ENCODE data around the gene ZER1.
"Not testable (repeated sequence)": the region's sequence is repeated elsewhere in the genome, so short reads cannot be mapped to it uniquely, and the experiment has no call there.

The ZER1 gene

GRCh38 chr9:128706671-128707381, 64.9 kb downstream of the ZER1 start:
- TF ChIP-seq POLR2A (IDR thresholded peaks at IDR 0.05; ENCODE audit: low read depth, low read length) = no peak
- FAIRE-seq (no peak), DNase-seq (ENCODE audit: insufficient read length, low spot score) (no peak)

DNA sequence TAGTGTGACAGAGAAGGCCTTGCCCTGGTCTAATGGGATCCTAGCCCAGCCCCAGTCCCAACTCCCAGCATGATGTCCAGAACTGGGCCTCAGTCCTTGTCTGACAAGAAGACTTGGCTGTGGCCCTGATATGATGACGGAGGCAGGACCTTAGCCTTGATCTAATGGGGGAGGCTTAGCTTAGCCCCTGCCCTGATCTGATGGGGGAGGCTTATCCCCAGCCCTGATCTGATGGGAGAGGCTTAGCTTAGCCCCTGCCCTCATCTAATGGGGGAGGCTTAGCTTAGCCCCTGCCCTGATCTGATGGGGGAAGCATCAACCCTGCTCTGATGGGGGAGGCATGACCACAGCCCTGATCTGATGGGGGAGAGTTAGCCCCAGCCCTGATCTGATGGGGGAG, 65.7 kb downstream of the ZER1 start:
- DNase-seq (ENCODE audit: insufficient read length, low spot score) (no peak), FAIRE-seq (no peak)
- TF ChIP-seq POLR2A (IDR thresholded peaks at IDR 0.05; ENCODE audit: low read depth, low read length) = no peak

GRCh38 chr9:128705051-128705965, 66.4 kb downstream of the ZER1 start:
- no peak for DNase-seq (ENCODE audit: insufficient read length, low spot score)
- TF ChIP-seq POLR2A (IDR thresholded peaks at IDR 0.05; ENCODE audit: low read depth, low read length) = no peak
- FAIRE-seq = no peak

DNA sequence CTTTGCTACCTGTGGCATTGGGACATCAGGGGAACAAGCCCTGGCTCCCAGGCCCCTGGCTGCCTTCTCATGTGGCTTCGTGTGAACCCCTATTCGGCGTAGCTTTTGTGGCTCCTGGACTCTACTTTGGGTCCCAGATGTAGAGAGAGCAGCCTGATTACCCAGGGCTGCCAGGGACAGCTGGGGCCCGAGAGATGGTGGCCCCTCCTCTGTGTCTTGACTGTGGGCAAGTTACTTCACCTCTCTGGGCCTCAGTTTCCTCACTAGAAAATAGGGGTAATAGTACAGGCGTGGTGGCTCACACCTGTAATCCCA, 67.4 kb downstream of the ZER1 start:
- DNase-seq (ENCODE audit: insufficient read length, low spot score) = no peak
- no peak for TF ChIP-seq POLR2A (IDR thresholded peaks at IDR 0.05; ENCODE audit: low read depth, low read length)
- no peak for FAIRE-seq

DNA sequence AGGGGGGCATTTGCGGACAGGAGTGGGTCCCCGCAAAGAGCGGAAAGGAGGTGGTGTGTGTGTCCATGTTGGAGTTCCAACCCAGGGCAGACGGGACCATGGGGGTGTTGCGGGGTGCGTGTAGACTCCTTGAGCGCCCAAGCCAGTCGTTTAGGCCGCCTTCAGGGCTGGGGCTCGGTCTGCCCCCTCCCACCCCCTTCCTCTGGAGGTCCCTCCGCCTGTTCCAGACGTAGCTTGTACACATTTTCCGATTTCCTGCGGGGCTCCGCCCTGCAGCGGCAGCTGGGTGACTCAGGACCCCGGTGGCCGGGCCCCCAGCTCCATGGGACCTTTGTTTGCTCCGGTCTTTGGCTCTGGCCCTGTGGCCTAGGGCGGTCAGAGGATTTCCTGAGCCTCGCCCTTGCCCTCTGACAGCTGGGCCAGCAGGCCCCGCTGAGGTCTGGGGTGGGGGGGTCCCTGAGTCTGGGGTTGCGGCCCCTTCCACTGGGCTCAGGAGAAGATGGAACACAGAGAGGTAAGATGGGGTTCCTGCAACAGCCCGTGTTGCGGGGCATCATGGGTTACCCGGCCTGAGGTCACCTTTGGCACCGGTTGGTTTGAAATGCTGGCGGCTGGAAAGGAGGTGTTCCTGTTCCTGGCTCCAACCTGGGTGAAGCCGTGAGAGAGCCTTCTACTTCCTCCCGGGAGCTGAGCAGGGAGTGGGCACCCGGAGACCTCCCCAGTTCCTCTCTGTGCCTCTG, 67.9 kb downstream of the ZER1 start:
- TF ChIP-seq POLR2A (IDR thresholded peaks at IDR 0.05; ENCODE audit: low read depth, low read length) = no peak
- FAIRE-seq (no peak), DNase-seq (ENCODE audit: insufficient read length, low spot score) (no peak)

- FAIRE-seq (no peak), DNase-seq (ENCODE audit: insufficient read length, low spot score) (no peak)
- no peak for TF ChIP-seq POLR2A (IDR thresholded peaks at IDR 0.05; ENCODE audit: low read depth, low read length)
These were observed 68.6 kb downstream of the ZER1 start for GRCh38 chr9:128702949-128703615.

DNA sequence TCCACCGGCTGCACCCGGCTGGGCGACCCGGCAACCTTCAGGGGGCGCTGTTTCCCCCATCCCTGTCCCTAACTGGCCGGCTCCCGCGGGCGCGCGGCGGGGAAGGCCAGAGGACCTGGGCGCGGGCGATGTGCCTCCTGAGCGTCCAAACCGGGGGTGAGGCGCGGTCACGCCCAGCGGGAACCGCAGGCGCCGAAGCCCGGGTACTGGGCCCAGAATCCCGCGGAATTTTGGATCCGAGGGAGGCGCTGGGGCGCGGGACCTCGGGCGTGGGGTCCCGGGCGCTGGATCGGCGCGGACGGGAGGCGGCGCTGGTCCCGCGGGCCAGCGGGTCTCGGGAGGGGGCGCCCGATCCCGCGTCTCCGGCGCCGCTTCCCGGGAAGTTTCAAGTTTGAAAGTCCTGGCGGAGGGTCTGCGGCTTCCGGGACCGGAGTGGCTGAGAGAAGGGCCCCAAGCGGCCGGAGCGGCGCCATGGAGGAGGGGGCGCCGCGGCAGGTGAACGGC, 69.2 kb downstream of the ZER1 start, which contains the start of gene PKN3:
PKN3 (plus strand) TSS at position 59 of the 504 bp plus-strand sequence; CDS start at position 472, 413 bp downstream.
- DNase-seq (ENCODE audit: insufficient read length, low spot score) (peak; percentile 99), FAIRE-seq (no peak)
- no peak for TF ChIP-seq POLR2A (IDR thresholded peaks at IDR 0.05; ENCODE audit: low read depth, low read length)

DNA sequence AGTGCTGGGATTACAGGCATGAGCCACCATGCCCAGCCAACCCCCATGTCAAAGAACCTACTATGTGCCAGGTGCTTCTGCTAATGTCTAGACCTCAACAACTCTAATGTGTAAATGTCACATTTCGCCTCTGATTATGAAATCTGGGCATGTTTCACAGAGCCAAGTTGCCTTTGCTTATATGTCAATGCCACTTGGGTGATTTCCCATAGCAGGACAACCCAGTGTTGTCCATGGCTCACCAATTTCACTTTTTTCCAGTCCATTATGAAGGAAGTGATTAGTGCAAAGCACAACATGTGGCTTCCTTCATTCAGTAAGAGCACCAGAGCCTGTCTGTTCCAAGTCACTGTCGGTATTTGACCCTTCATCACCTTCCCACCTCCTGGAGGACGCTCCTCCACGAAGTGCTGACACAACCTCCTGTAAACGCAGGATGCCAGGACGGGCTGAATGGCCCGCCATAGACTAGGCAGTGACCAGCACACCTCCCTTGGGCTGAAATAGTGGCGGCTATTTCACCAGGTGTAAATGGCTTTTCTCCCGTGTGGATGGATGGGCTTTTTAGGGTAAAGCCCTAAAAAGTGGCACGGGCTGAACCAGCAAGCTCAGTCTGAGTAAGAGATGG, 70.4 kb downstream of the ZER1 start:
- no peak for TF ChIP-seq POLR2A (IDR thresholded peaks at IDR 0.05; ENCODE audit: low read depth, low read length)
- DNase-seq (ENCODE audit: insufficient read length, low spot score) (no peak), FAIRE-seq (no peak)

DNA sequence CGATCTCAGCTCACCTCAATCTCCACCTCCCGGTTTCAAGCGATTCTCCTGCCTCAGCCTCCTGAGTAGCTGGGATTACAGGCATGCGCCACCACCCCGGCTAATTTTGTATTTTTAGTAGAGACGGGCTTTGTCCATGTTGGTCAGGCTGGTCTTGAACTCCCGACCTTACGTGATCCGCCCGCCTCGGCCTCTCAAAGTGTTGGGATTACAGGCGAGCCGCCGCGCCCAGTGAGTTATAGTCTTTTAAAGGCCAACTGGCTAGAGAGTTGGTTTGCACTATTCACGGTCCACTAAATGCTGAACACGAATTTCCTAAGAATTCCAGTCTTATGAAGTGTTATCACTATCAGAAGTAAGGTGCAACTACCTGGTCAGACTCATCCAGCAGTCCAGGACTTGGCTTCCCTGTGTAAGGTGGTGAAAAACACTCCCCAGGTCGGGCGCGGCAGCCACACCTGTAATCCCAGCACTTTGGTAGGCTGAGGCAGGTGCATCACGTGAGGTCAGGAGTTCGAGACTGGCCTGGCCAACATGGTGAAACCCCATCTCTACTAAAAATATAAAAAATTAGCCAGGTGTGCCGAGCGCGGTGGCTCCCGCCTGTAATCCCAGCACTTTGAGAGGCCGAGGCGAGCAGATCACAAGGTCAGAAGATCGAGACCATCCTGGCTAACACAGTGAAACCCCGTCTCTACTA, 72.5 kb downstream of the ZER1 start:
- DNase-seq (ENCODE audit: insufficient read length, low spot score); FAIRE-seq: not testable (repeated sequence)

DNA sequence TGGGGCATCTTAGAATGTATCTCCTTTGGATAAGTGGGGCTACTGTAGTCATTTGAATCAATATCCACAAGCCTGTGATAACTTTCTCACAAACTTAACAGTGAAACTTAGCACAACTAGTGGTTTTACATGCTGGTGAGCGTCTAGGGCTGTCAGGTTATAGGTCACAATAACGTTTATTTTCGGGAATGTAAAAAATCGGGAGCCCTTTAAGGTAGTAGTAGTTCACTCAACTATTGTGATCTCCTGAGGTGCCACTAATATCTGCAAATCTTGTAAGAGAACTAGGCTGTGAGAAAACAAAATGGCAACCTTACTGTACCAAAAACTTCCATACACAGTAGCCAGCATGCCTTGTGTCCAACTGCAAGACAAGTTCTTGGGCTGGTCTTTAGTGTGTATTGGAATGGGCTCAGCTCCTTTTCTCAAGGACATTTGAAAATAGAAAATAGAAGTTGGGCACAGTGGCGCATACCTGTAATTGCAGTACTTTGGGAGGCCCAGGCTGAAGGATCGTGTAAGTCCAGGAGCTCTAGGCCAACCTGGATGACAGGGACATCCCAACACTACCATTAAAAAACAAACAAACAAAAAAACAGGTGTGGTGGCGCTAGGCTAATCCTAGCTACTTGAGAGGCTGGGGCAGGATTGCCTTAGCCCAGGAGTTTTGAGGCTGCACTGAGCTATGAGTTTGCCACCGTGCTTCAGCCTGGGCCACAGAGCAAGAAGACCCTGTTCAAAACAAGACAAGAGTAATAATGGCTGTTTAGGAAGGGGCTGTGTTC, 74.6 kb downstream of the ZER1 start:
- no peak for FAIRE-seq
- DNase-seq (ENCODE audit: insufficient read length, low spot score) = no peak
- no peak for TF ChIP-seq POLR2A (IDR thresholded peaks at IDR 0.05; ENCODE audit: low read depth, low read length)

DNA sequence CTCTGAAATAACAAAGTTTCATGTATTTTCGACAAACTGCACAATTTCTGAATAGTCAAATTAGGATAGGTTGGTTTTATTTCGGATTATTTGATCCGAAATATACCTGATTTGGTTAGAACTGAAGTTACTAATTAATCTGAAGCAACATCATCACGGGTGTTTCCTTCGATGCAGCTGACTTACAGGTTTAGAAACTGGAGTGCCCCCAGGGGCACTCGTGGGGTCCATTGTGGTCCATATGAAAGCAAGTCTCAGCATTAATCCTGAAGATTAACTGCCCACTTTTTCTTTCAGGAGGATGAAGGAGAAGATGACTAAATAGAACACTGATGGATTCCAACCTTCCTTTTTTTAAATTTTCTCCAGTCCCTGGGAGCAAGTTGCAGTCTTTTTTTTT, 77.4 kb downstream of the ZER1 start:
- DNase-seq (ENCODE audit: insufficient read length, low spot score) = no peak
- TF ChIP-seq POLR2A (IDR thresholded peaks at IDR 0.05; ENCODE audit: low read depth, low read length) = no peak
- FAIRE-seq = no peak

GRCh38 chr9:128693738-128694137, 78.0 kb downstream of the ZER1 start:
- not testable (repeated sequence) for DNase-seq (ENCODE audit: insufficient read length, low spot score); FAIRE-seq
